HG03103 (cell line): ENCODE results near the gene CXXC5.
A peak's percentile ranks its signal among the peaks of the same experiment; 100 is the strongest.
"Not testable (repeated sequence)": the region's sequence is repeated elsewhere in the genome, so short reads cannot be mapped to it uniquely, and the experiment has no call there.

Experiments
- ATAC-seq: cut with Tn5 transposase; IDR thresholded peaks from one replicate; pipeline ENCODE4 v1.9.1; 2021; ENCODE audit warnings: low read depth; ENCODE audit not compliant: unreplicated experiment

Gene CXXC5

DNA sequence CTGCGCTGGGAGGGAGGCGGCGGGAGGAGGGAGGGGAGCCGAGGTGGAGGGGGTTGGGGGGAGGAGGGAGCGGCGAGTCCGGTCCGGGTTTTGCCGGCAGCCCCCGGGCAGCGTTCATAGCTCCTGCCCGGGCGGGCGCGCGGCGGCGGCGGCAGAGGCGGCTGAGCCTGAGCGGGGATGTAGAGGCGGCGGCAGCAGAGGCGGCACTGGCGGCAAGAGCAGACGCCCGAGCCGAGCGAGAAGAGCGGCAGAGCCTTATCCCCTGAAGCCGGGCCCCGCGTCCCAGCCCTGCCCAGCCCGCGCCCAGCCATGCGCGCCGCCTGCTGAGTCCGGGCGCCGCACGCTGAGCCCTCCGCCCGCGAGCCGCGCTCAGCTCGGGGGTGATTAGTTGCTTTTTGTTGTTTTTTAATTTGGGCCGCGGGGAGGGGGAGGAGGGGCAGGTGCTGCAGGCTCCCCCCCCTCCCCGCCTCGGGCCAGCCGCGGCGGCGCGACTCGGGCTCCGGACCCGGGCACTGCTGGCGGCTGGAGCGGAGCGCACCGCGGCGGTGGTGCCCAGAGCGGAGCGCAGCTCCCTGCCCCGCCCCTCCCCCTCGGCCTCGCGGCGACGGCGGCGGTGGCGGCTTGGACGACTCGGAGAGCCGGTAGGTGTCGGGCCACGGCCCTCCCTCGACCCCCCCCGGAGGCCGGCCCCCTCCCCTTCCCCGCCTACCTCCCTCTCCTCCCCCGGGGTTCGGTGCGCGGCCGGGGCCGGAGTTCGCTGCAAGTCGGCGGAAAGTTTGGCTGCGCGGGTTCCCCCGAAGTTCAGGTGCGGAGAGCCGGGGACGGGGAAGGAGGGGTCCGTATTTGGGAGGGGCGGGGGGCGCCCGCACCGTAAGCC is at the start of gene CXXC5:
Gene CXXC5, plus strand, starts transcription at position 145 of the 877 bp plus-strand sequence. CDS start 32,175 bp downstream, outside the sequence.
- no peak for ATAC-seq

- ATAC-seq, result not testable (repeated sequence)
These were observed 49.6 kb upstream of the CXXC5 start for GRCh38 chr5:139598601-139598965.

DNA sequence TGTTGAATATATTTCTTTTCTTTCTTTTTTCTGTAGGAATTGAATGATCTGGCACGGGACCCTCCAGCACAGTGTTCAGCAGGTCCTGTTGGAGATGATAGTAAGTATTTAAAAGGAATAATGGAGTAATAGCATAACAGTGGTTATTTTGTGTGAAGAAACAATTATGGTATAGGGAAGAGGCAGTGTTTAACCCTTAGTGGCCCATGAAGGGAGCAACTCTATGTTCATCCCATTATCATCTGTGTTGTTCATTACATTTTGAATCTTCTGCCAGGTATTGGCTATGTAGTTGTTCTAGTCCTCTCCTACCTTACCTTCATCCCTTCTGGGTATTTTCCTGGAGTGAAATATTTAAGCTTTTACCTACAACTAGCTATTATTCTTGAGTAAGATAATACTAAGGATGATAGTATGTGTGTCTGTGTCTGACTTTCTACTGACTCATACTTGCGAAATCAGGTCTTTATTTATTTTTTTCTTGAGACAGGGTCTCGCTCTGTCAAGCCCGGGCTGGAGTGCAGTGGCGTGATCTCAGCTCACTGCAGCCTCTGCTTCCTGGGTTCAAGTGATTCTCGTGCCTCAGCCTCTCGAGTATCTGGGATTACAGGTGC is 47.7 kb upstream of the CXXC5 start:
- no peak for ATAC-seq

- no peak for ATAC-seq
These were observed 46.7 kb upstream of the CXXC5 start for GRCh38 chr5:139601429-139601828.

- not testable (repeated sequence) for ATAC-seq
These were observed 46.2 kb upstream of the CXXC5 start for GRCh38 chr5:139601948-139602347.

DNA sequence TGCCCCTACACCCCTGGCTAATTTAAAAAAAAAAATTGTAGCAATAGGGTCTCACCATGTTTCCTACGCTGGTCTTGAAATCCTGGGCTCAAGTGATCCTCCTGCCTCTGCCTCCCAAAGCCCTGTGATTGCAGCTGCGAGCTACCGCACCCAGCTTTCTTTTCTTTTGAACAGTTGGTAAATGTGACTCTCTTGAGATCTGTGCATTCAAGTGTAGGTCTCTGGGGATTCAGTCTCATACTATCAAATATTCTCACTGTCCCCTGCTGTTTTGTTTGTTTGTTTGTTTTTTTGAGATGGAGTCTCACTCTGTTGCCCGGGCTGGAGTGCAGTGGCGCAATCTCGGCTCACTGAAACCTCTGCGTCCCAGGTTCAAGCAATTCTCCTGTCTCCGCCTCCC is 42.3 kb upstream of the CXXC5 start:
- ATAC-seq, result no peak

GRCh38 chr5:139611703-139612584 is 36.2 kb upstream of the CXXC5 start:
- no peak for ATAC-seq

DNA sequence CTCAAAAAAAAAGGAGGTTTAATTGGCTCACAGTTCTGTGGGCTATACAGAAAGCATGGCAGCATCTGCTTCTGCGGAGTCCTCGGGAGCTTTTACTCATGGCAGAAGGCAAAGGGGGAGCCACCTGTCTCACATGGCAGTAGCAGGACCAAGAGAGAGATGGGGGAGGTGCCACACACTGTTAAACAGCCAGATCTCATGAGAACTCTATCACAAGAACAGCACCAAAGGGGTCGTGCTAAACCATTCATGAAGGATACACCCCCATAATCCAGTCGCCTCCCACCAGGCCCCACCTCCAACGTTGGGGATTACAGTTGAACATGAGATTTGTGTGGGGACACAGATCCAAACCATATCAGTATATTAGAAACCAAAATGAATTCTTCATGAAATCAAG is 28.3 kb upstream of the CXXC5 start:
- no peak for ATAC-seq

- not testable (repeated sequence) for ATAC-seq
These were observed 22.8 kb upstream of the CXXC5 start for GRCh38 chr5:139625398-139625797.

DNA sequence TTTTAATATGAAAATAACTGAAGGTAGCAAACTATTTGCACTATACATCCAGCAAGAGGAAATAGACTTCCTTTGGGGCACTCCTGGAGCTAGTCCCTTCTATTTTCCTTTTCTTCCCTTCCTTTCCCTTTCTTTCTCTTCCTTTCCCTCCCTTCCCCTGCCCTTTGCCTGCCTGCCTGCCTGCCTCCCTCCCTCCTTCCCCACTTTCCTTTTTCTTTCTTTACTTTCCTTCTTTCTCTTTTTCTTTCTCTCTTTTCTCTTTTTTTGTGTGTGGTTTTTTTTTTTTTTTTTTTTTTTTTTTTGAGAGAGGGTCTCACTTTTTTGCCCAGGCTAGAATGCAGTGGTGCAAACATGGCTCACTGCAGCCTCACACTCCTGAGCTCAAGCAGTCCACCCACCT is 17.3 kb upstream of the CXXC5 start:
- no peak for ATAC-seq

DNA sequence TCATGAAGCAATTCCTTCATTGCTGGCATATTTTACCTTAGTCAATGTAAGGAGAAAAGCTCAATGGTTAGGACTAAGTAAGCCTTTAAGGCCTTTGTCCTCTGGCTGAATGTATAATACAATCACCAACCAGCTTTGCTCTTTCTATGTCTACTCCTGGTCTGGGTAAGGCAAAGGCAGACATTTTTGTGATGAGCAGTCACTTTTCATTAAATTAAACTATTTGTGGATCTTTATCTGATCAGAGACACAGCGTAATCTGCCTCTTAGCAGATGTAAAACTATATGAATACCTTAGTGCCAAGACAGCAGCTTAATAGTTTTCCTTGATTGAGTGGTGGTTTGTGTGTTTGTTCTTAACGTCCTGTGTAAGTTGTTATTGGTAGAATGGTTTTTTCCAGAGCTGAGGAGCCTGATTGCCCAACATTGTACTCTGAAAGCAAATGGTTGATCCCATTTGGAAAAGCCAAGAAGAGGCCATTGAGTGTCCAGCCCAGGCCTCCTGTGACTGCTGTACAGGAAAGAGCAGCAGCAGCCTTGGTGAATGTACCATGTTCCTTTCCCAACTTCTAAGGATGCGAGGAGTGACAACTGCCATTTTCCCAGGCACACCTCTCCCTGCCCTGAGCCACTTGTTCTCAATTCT is 16.5 kb upstream of the CXXC5 start:
- no peak for ATAC-seq

- no peak for ATAC-seq
These were observed 14.7 kb upstream of the CXXC5 start for GRCh38 chr5:139633295-139634027.

GRCh38 chr5:139634028-139634325 is 14.2 kb upstream of the CXXC5 start:
- ATAC-seq, result no peak

DNA sequence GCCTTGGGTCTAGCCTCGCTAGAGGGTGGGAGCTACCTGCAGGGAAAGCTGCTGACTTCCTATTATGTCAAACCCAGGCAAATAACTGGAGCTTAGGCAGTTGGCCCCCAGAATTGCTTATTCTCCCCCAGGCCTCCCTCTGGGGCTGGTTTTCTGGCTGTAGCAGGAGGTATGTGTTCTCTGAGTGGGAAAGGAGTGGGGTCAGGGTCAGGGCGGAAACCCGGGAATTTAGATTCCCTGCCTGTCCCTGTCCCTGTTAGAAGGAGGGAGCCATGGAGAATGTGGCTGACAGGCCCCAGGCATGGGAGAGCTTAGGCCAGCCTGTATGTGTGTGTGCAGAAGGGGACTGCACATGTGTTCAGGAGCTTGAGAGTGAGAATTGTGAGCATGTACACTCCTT is 13.6 kb upstream of the CXXC5 start:
- ATAC-seq, result no peak

DNA sequence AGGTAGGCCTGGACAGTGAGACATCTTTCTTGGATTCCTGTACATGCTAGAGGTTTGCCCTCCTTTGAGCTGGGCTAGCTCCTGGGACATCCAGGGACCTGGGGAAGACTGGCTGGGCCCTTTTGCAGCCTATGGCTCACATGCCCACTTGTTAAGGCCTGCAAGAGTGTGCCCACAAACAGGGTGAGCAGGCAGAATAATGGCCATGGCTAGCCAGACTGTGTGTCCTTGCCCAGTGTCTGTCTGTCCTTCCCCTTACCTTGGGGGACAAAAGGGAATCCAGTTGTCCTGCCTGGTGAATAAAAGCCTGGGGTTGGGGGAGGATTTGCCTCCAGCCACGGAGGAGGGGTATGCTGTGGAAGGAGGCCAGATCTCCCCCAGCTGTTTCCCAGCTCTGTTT is 13.0 kb upstream of the CXXC5 start:
- no peak for ATAC-seq

GRCh38 chr5:139635606-139636206 is 12.4 kb upstream of the CXXC5 start:
- no peak for ATAC-seq

GRCh38 chr5:139636207-139636792 is 11.8 kb upstream of the CXXC5 start:
- peak; percentile 69 for ATAC-seq

DNA sequence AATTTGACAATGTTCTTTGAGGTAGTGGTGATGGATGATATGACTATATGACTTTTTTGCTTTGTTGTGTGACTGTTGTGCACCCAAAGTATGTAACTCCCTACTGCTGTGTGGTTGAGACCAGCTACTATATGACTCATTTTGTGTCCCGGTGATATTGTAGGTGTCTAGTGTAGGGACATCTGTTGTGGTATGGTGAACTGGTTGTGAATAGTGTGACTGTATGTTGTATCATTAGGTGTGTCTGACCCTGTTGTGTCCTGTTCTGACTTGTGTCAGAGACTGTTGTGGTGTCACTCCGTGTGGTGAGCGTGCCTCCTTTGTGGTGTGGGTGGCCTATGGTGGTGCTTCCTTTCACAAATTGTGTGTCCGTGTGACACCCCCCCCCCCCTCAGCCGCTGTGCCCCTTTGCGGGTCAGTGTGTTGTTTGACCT is 11.2 kb upstream of the CXXC5 start:
- no peak for ATAC-seq

DNA sequence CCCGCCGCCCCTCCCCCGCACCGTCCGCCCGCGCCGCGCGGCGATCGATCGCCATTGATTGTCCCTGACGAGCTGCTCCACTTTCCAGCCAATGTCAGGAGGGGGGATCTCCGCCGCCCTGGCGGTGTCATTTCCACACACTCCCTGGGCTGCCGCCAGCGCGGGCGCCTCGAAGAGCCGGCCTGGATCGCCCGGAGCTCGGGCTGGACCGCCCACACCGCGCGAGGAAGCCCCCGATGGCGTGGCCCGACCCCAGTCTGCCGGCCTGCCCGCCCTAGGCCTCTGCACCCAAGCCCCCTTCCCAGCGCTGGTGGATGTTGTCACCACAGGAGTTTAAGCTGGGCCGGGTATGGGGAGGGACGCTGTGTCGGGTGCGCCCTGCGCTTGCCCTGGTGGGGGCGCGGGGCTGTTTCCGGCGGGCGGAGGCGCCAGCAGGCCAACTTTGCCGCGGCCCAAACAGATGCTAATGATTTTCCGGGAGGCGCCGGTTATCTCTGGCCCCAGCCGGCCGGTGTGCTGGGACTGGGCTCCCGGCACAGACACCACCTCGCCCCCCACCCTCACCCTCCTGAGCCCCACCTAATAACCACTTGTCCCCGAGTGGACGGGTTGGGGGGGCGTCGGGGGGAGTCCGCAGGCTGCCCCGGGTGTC is 10.6 kb upstream of the CXXC5 start:
- ATAC-seq, result no peak
